Keratinocyte (primary cell): ENCODE data around the gene CNTNAP5. TPM values are rescaled to one million over a fixed set of nuclear protein-coding genes. Genes with fewer than 3 reads are reported as not detected.

Experiments used
- DNase-seq: peaks from one replicate; pipeline ENCODE4 v3.0.0-alpha.2; 2011; ENCODE audit warnings: low read depth, missing footprints, low spot score
- FAIRE-seq: peaks from 2 replicates; lab custom pipeline; 2011; peaks lifted over from hg19 to GRCh38; lab: Jason Lieb, UNC
- H2AFZ ChIP-seq: 2 replicates; pipeline ENCODE4 v1.6.0; 2012; ENCODE audit warnings: low read length, control low read depth, inconsistent platforms; ENCODE audit not compliant: control insufficient read depth
- H3K27ac ChIP-seq: 2 replicates; pipeline ENCODE4 v1.5.1; 2011; ENCODE audit warnings: low read length; ENCODE audit not compliant: control insufficient read depth, insufficient read depth
- H3K27me3 ChIP-seq: 3 replicates; pipeline ENCODE4 v1.6.0; 2011; ENCODE audit warnings: low read length; ENCODE audit not compliant: control insufficient read depth, insufficient read depth; ENCODE audit errors: extremely low read depth
- H3K36me3 ChIP-seq, 2 experiments: 2 replicates in 1 of 2; 3 replicates in 1 of 2; pipeline ENCODE4 v1.5.1; 2011; ENCODE audit warnings: low read length in 2 of 2, mild to moderate bottlenecking in 1 of 2; ENCODE audit not compliant: control insufficient read depth in 2 of 2, insufficient read depth in 2 of 2; ENCODE audit errors: extremely low read depth in 1 of 2
- H3K4me1 ChIP-seq: 3 replicates; pipeline ENCODE4 v1.5.1; 2011; ENCODE audit warnings: low read length; ENCODE audit not compliant: control insufficient read depth, insufficient read depth; ENCODE audit errors: extremely low read depth
- H3K4me2 ChIP-seq: 3 replicates; pipeline ENCODE4 v1.6.0; 2011; ENCODE audit warnings: low read depth, low read length; ENCODE audit not compliant: control insufficient read depth, insufficient read depth; ENCODE audit errors: extremely low read depth
- H3K4me3 ChIP-seq, 3 experiments: fragments of 200-600 bp in 1 of 3; sonication (generic) in 1 of 3; 2 replicates in 2 of 3; 3 replicates in 1 of 3; pipeline ENCODE4 v1.5.1; 2011 to 2016; ENCODE audit warnings: low read length in 3 of 3, mild to moderate bottlenecking in 3 of 3, control low read depth in 2 of 3, inconsistent platforms in 1 of 3, low read depth in 1 of 3, mixed read lengths in 1 of 3, mixed run types in 1 of 3, moderate library complexity in 1 of 3; ENCODE audit not compliant: control insufficient read depth in 2 of 3, insufficient read depth in 2 of 3; ENCODE audit errors: extremely low read depth in 1 of 3
- H3K79me2 ChIP-seq: 2 replicates; pipeline ENCODE4 v1.6.0; 2012; ENCODE audit warnings: low read length; ENCODE audit not compliant: control insufficient read depth, insufficient read depth
- H3K9ac ChIP-seq: 3 replicates; pipeline ENCODE4 v1.6.0; 2011; ENCODE audit warnings: low read length; ENCODE audit not compliant: control insufficient read depth, insufficient read depth; ENCODE audit errors: extremely low read depth
- H3K9me1 ChIP-seq: 3 replicates; pipeline ENCODE4 v1.6.0; 2011; ENCODE audit warnings: low read length; ENCODE audit not compliant: control insufficient read depth, insufficient read depth; ENCODE audit errors: extremely low read depth
- H3K9me3 ChIP-seq: 2 replicates; pipeline ENCODE4 v1.5.1; 2012; ENCODE audit warnings: low read depth, low read length; ENCODE audit not compliant: control insufficient read depth
- H4K20me1 ChIP-seq: 3 replicates; pipeline ENCODE4 v1.6.0; 2011; ENCODE audit warnings: low read length; ENCODE audit not compliant: control insufficient read depth, insufficient read depth; ENCODE audit errors: extremely low read depth
- CTCF ChIP-seq, 3 experiments: IDR thresholded peaks in 1 of 3; conservative IDR thresholded peaks in 1 of 3; optimal IDR thresholded peaks in 1 of 3; 2 replicates in 2 of 3; 3 replicates in 1 of 3; pipeline versions ENCODE3 to v1.5.1; 2011; ENCODE audit warnings: low read length in 3 of 3, mild to moderate bottlenecking in 3 of 3, moderate library complexity in 2 of 3, control low read depth in 1 of 3, inconsistent platforms in 1 of 3; ENCODE audit not compliant: insufficient read depth in 2 of 3; ENCODE audit errors: extremely low read depth in 1 of 3
- EZH2 ChIP-seq: IDR thresholded peaks from one replicate; pipeline ENCODE4 v1.6.1; 2012; ENCODE audit warnings: inconsistent platforms, mild to moderate bottlenecking, low read length, moderate library complexity
- dilution Hi-C: fragments of 300-500 bp; cut with MboI; formaldehyde crosslinking; loops from one replicate; pipeline ENCODE4 v1.7.0; 2020; ENCODE audit warnings: low sequenced_read_pairs; ENCODE audit not compliant: extremely low pct_ligation_motif_present
- polyA plus RNA-seq, 5 experiments: library from polyadenylated mRNA; depleted of rRNA in 3 of 5; stranded (reverse) in 3 of 5; stranded (forward) in 1 of 5; unstranded in 1 of 5; fragments of >200 nt; gene quantifications; 1 replicate in 1 of 5; 2 replicates in 3 of 5; 3 replicates in 1 of 5; pipeline versions ENCODE4 v1.2.1 to v1.2.3, GENCODE V29; 2011 to 2012; ENCODE audit warnings: missing spikeins in 2 of 5, low read depth in 1 of 5, low replicate concordance in 1 of 5

CNTNAP5 gene
- polyA plus RNA-seq, 1 donor (not counting 4 experiments of a cell fraction or from before 2014, with no cell fraction given), result not detected

GRCh38 chr2:124683536-124684428, 658.7 kb downstream of the CNTNAP5 start:
- no peaks in the 10 kb centered on the region for H3K4me1 ChIP-seq
- H3K9ac ChIP-seq, result no peak overlapping the region
- no peaks in the 10 kb centered on the region for H3K9me1 ChIP-seq
- FAIRE-seq (no peak), DNase-seq (no peak)
- H3K9me3 ChIP-seq, result no peaks in the 10 kb centered on the region
- H4K20me1 ChIP-seq, result no peaks in the 10 kb centered on the region
- no peak overlapping the region for H2AFZ ChIP-seq
- no peak overlapping the region for H3K4me2 ChIP-seq
- TF ChIP-seq EZH2 (no peak), CTCF (optimal IDR thresholded peaks at IDR 0.05 in 1 of 3, IDR thresholded peaks at IDR 0.05 in 1 of 3, conservative IDR thresholded peaks at IDR 0.05 in 1 of 3; ENCODE audit: extremely low read depth in 1 of 3, insufficient read depth in 2 of 3, low read length in 3 of 3) (no peak)
- H3K4me3 ChIP-seq, result no peak overlapping the region
- H3K27ac ChIP-seq, result no peak overlapping the region
- H3K27me3 ChIP-seq, result no peaks in the 10 kb centered on the region
- dilution Hi-C loops, result no loop called here
- no peaks in the 10 kb centered on the region for H3K79me2 ChIP-seq
- H3K36me3 ChIP-seq, result no peaks in the 10 kb centered on the region

DNA sequence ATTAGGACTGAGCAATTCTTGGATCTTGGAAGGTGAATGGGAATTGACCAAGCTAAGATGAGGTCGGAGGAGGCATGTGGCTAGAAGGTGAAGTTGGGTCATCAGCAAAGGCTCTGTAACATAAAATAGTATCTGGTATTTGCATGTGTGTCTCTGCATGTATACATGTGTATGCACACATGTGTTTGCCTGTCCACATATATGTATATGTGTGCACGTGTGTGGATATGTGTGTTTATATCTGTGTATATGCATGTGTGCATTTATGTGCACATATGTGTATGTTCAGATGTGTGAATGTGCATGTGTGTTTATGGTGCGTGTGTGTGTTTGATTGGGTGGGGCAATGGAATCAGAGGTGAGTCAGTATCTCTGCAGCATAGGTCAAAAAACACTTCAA, 664.3 kb downstream of the CNTNAP5 start:
- FAIRE-seq (no peak), DNase-seq (no peak)
- Histone ChIP-seq H3K27me3 (no peaks in the 10 kb centered on the region), H3K4me2 (no peak overlapping the region), H3K9me1 (no peaks in the 10 kb centered on the region), H3K36me3 (no peaks in the 10 kb centered on the region), H4K20me1 (no peaks in the 10 kb centered on the region), H2AFZ (no peak overlapping the region), H3K9me3 (peaks cover 2% of the 10 kb centered on the region), H3K9ac (no peak overlapping the region), H3K4me3 (no peak overlapping the region), H3K79me2 (no peaks in the 10 kb centered on the region), H3K27ac (no peak overlapping the region), H3K4me1 (no peaks in the 10 kb centered on the region)
- TF ChIP-seq CTCF (optimal IDR thresholded peaks at IDR 0.05 in 1 of 3, IDR thresholded peaks at IDR 0.05 in 1 of 3, conservative IDR thresholded peaks at IDR 0.05 in 1 of 3; ENCODE audit: extremely low read depth in 1 of 3, insufficient read depth in 2 of 3, low read length in 3 of 3), result no peak
- TF ChIP-seq EZH2, result no peak
- dilution Hi-C loops, result no loop called here
